ENCODE measurements around the gene GDPD1.
"Not testable (repeated sequence)": the region's sequence is repeated elsewhere in the genome, so short reads cannot be mapped to it uniquely, and the experiment has no call there.

The GDPD1 gene

GRCh38 chr17:59300941-59301340 is 80.6 kb downstream of the GDPD1 start:
- Histone ChIP-seq H3K79me2 (ENCODE audit: low read length) (no peaks in the 10 kb centered on the region), H3K4me1 (ENCODE audit: low read length) (peaks cover 13% of the 10 kb centered on the region), H3K4me2 (ENCODE audit: low read length) (peak overlapping the region; percentile 51), H2AFZ (ENCODE audit: low read depth, low read length) (peak overlapping the region; percentile 74), H4K20me1 (ENCODE audit: insufficient read depth, low read length) (no peaks in the 10 kb centered on the region), H3K27ac (ENCODE audit: low read length) (peak overlapping the region; percentile 30), H3K4me3 (ENCODE audit: low read length) (peak overlapping the region; percentile 25), H3K36me3 (replicated peaks; ENCODE audit: low read depth, low read length) (no peaks in the 10 kb centered on the region), H3K9me3 (ENCODE audit: insufficient read depth, low read length) (no peaks in the 10 kb centered on the region), H3K27me3 (ENCODE audit: low read depth, low read length) (peaks cover 3% of the 10 kb centered on the region; the same call in 1 of the 2 replicates), H3K9ac (ENCODE audit: low read length) (no peak overlapping the region)
- no peak for TF ChIP-seq CTCF (IDR thresholded peaks at IDR 0.05; ENCODE audit: low read depth, low read length)
- no peak for TF ChIP-seq EZH2phosphoT487 (IDR thresholded peaks at IDR 0.05; ENCODE audit: low read depth)

- no peak overlapping the region for H3K4me2 ChIP-seq (ENCODE audit: low read length)
- H3K4me1 ChIP-seq (ENCODE audit: low read length), result peaks cover 13% of the 10 kb centered on the region
- H3K4me3 ChIP-seq (ENCODE audit: low read length), result no peak overlapping the region
These were observed 84.5 kb downstream of the GDPD1 start for GRCh38 chr17:59304811-59305210.

GRCh38 chr17:59310263-59310920 is 90.1 kb downstream of the GDPD1 start:
- H3K27ac ChIP-seq (ENCODE audit: low read length), result no peak overlapping the region
- H4K20me1 ChIP-seq (ENCODE audit: insufficient read depth, low read length), result no peaks in the 10 kb centered on the region
- TF ChIP-seq CTCF (IDR thresholded peaks at IDR 0.05; ENCODE audit: low read depth, low read length), result no peak
- TF ChIP-seq EZH2phosphoT487 (IDR thresholded peaks at IDR 0.05; ENCODE audit: low read depth), result no peak
- no peaks in the 10 kb centered on the region for H3K27me3 ChIP-seq (ENCODE audit: low read depth, low read length)
- H2AFZ ChIP-seq (ENCODE audit: low read depth, low read length), result peak overlapping the region; percentile 91
- 0 out of 2 replicates have a peak overlapping the region, but pooled peaks have one; percentile 6 for H3K9ac ChIP-seq (ENCODE audit: low read length)
- H3K79me2 ChIP-seq (ENCODE audit: low read length), result no peaks in the 10 kb centered on the region
- no peaks in the 10 kb centered on the region for H3K9me3 ChIP-seq (ENCODE audit: insufficient read depth, low read length)
- peaks cover 5% of the 10 kb centered on the region; the same call in 1 of the 2 replicates for H3K4me1 ChIP-seq (ENCODE audit: low read length)
- no peak overlapping the region for H3K4me3 ChIP-seq (ENCODE audit: low read length)
- H3K4me2 ChIP-seq (ENCODE audit: low read length), result peak overlapping the region; percentile 45
- no peaks in the 10 kb centered on the region for H3K36me3 ChIP-seq (replicated peaks; ENCODE audit: low read depth, low read length)

More at GRCh38 chr17:59304811-59305210, 84.5 kb downstream of the GDPD1 start:
- Histone ChIP-seq H3K79me2 (ENCODE audit: low read length) (no peaks in the 10 kb centered on the region), H3K27me3 (ENCODE audit: low read depth, low read length) (no peaks in the 10 kb centered on the region), H3K36me3 (replicated peaks; ENCODE audit: low read depth, low read length) (no peaks in the 10 kb centered on the region), H3K27ac (ENCODE audit: low read length) (no peak overlapping the region), H2AFZ (ENCODE audit: low read depth, low read length) (no peak overlapping the region), H3K9ac (ENCODE audit: low read length) (no peak overlapping the region), H4K20me1 (ENCODE audit: insufficient read depth, low read length) (no peaks in the 10 kb centered on the region), H3K9me3 (ENCODE audit: insufficient read depth, low read length) (no peaks in the 10 kb centered on the region)
- TF ChIP-seq CTCF (IDR thresholded peaks at IDR 0.05; ENCODE audit: low read depth, low read length) (no peak), EZH2phosphoT487 (IDR thresholded peaks at IDR 0.05; ENCODE audit: low read depth) (no peak)

- H3K36me3 ChIP-seq (replicated peaks; ENCODE audit: low read depth, low read length), result no peaks in the 10 kb centered on the region
- H3K27ac ChIP-seq (ENCODE audit: low read length), result no peak overlapping the region
- H4K20me1 ChIP-seq (ENCODE audit: insufficient read depth, low read length), result no peaks in the 10 kb centered on the region
- peak overlapping the region; percentile 45 for H3K4me2 ChIP-seq (ENCODE audit: low read length)
- H3K27me3 ChIP-seq (ENCODE audit: low read depth, low read length), result no peaks in the 10 kb centered on the region
- H3K4me3 ChIP-seq (ENCODE audit: low read length), result no peak overlapping the region
- no peaks in the 10 kb centered on the region for H3K9me3 ChIP-seq (ENCODE audit: insufficient read depth, low read length)
- H3K79me2 ChIP-seq (ENCODE audit: low read length), result no peaks in the 10 kb centered on the region
- 0 out of 2 replicates have a peak overlapping the region, but pooled peaks have one; percentile 6 for H3K9ac ChIP-seq (ENCODE audit: low read length)
- peak; percentile 90 for TF ChIP-seq CTCF (IDR thresholded peaks at IDR 0.05; ENCODE audit: low read depth, low read length)
- TF ChIP-seq EZH2phosphoT487 (IDR thresholded peaks at IDR 0.05; ENCODE audit: low read depth), result no peak
- peaks cover 9% of the 10 kb centered on the region; the same call in 1 of the 2 replicates for H3K4me1 ChIP-seq (ENCODE audit: low read length)
- H2AFZ ChIP-seq (ENCODE audit: low read depth, low read length), result peak overlapping the region; percentile 91
These were observed 90.7 kb downstream of the GDPD1 start for GRCh38 chr17:59311051-59311468.

- H3K79me2 ChIP-seq (ENCODE audit: low read length); H3K27ac ChIP-seq (ENCODE audit: low read length); H3K4me2 ChIP-seq (ENCODE audit: low read length); H3K9me3 ChIP-seq (ENCODE audit: insufficient read depth, low read length); H4K20me1 ChIP-seq (ENCODE audit: insufficient read depth, low read length); H3K36me3 ChIP-seq (replicated peaks; ENCODE audit: low read depth, low read length); H3K27me3 ChIP-seq (ENCODE audit: low read depth, low read length); H3K4me1 ChIP-seq (ENCODE audit: low read length); H3K4me3 ChIP-seq (ENCODE audit: low read length); H3K9ac ChIP-seq (ENCODE audit: low read length): not testable (repeated sequence)
- 0 out of 2 replicates have a peak overlapping the region, but pooled peaks have one; percentile 48 for H2AFZ ChIP-seq (ENCODE audit: low read depth, low read length)
These were observed 91.2 kb downstream of the GDPD1 start for GRCh38 chr17:59311521-59311920.

Data from OCI-LY3 (cell line).